HCT116 (cell line): ENCODE results near the gene CNTNAP5. TPM values are rescaled to one million over a fixed set of nuclear protein-coding genes. Genes with fewer than 3 reads are reported as not detected.

Experiments used
- ATAC-seq: fragments of 200-7000 bp; cut with Tn5 transposase; 2 replicates; pipeline ENCODE4 v1.9.1; 2020; ENCODE audit warnings: mild to moderate bottlenecking, moderate library complexity
- BruUV-seq: library from RNA; stranded (reverse); fragments of 400-500 nt; replicated peaks from 2 replicates; lab custom pipeline; 2021; lab: Mats Ljungman, UMichigan
- CTCF ChIA-PET: fragments of 300-600 bp; sonication (Branson Sonifier 250); formaldehyde crosslinking; loops from one replicate; lab custom pipeline; 2021; ENCODE audit warnings: antibody characterized with exemption; lab: Charles Lee
- POLR2A ChIA-PET: fragments of 300-600, 350-600 bp; sonication (Branson Sonifier 250); formaldehyde crosslinking; loops from one replicate; lab custom pipeline; 2021; ENCODE audit warnings: antibody characterized with exemption; lab: Charles Lee
- RAD21 ChIA-PET, 2 experiments: fragments of 300-600 bp; sonication (Branson Sonifier 250); formaldehyde crosslinking; loops; one replicate each; lab custom pipeline; 2023; ENCODE audit warnings: low total read pairs in 2 of 2; ENCODE audit not compliant: uncharacterized antibody in 2 of 2, unreplicated experiment in 2 of 2, low non-redundant PET in 1 of 2; lab: Charles Lee
- DNase-seq: peaks from one replicate; pipeline ENCODE4 v3.0.0-alpha.2; 2010; ENCODE audit warnings: low read depth, low spot score
- H2AFZ ChIP-seq: fragments of 200-600 bp; shearing (Covaris generic), sonication (generic); 2 replicates; pipeline ENCODE4 v1.6.1; 2017; ENCODE audit warnings: low read depth, mixed run types, mixed read lengths, antibody characterized with exemption, low read length; ENCODE audit not compliant: poor library complexity, severe bottlenecking
- H3K27ac ChIP-seq: 2 replicates; pipeline ENCODE4 v1.5.1; 2012; ENCODE audit warnings: low read depth, low read length
- H3K27me3 ChIP-seq: fragments of 200-600 bp; sonication (generic); 2 replicates; pipeline ENCODE4 v1.6.1; 2016; ENCODE audit warnings: mixed run types, low read length, mixed read lengths; ENCODE audit not compliant: insufficient read depth
- H3K36me3 ChIP-seq, 2 experiments: fragments of 200-500 bp in 1 of 2; fragments of 200-600 bp in 1 of 2; sonication (Bioruptor generic) in 1 of 2; sonication (generic) in 1 of 2; 2 replicates each; pipeline versions ENCODE4 v1.5.1 to v1.6.1; 2014 to 2016; ENCODE audit warnings: low read length in 2 of 2, inconsistent platforms in 1 of 2, mixed read lengths in 1 of 2, mixed run types in 1 of 2; ENCODE audit not compliant: insufficient read depth in 2 of 2, control insufficient read depth in 1 of 2
- H3K4me1 ChIP-seq, 2 experiments: fragments of 200-600 bp in 1 of 2; sonication (generic) in 1 of 2; 2 replicates each; pipeline versions ENCODE4 v1.5.1 to v1.6.1; 2012 to 2017; ENCODE audit warnings: low read length in 2 of 2, inconsistent platforms in 1 of 2, mild to moderate bottlenecking in 1 of 2, mixed read lengths in 1 of 2, mixed run types in 1 of 2, moderate library complexity in 1 of 2; ENCODE audit not compliant: insufficient read depth in 2 of 2, control insufficient read depth in 1 of 2
- H3K4me2 ChIP-seq: fragments of 200-600 bp; sonication (generic); 2 replicates; pipeline ENCODE4 v1.6.1; 2017; ENCODE audit warnings: mixed run types, low read length, mixed read lengths
- H3K4me3 ChIP-seq, 2 experiments: fragments of 200-600 bp in 1 of 2; sonication (generic) in 1 of 2; replicated peaks in 1 of 2; 2 replicates each; pipeline ENCODE4 v1.5.1; 2011 to 2016; ENCODE audit warnings: low read length in 2 of 2, control low read depth in 1 of 2, low read depth in 1 of 2, mild to moderate bottlenecking in 1 of 2, mixed read lengths in 1 of 2, mixed run types in 1 of 2
- H3K79me2 ChIP-seq: fragments of 200-600 bp; sonication (generic); 2 replicates; pipeline ENCODE4 v1.6.1; 2017; ENCODE audit warnings: mild to moderate bottlenecking, mixed run types, low read length, moderate library complexity, mixed read lengths; ENCODE audit not compliant: insufficient read depth
- H3K9ac ChIP-seq: fragments of 200-600 bp; sonication (generic); 2 replicates; pipeline ENCODE4 v1.6.1; 2016; ENCODE audit warnings: low read length, mixed read lengths
- H3K9me2 ChIP-seq: fragments of 200-600 bp; sonication (generic), shearing (Covaris generic); 2 replicates; pipeline ENCODE4 v1.6.1; 2017; ENCODE audit warnings: mixed run types, mild to moderate bottlenecking, moderate library complexity; ENCODE audit not compliant: insufficient read depth
- H3K9me3 ChIP-seq, 2 experiments: fragments of 200-500 bp in 1 of 2; fragments of 200-600 bp in 1 of 2; sonication (Bioruptor generic) in 1 of 2; sonication (generic) in 1 of 2; 2 replicates each; pipeline ENCODE4 v1.6.1; 2014 to 2017; ENCODE audit warnings: low read length in 2 of 2, mixed read lengths in 2 of 2, inconsistent platforms in 1 of 2, low read depth in 1 of 2, mild to moderate bottlenecking in 1 of 2, mixed run types in 1 of 2, moderate library complexity in 1 of 2; ENCODE audit not compliant: control insufficient read depth in 1 of 2, insufficient read depth in 1 of 2
- H4K20me1 ChIP-seq: fragments of 200-600 bp; sonication (generic), shearing (Covaris generic); 2 replicates; pipeline ENCODE4 v1.6.1; 2017; ENCODE audit warnings: mixed run types, mild to moderate bottlenecking, moderate library complexity; ENCODE audit not compliant: insufficient read depth
- CEBPB ChIP-seq: IDR thresholded peaks from 2 replicates; pipeline ENCODE4 v1.6.1; 2012; ENCODE audit warnings: low read depth
- EGR1 ChIP-seq: IDR thresholded peaks from 2 replicates; pipeline ENCODE4 v1.6.1; 2012; ENCODE audit warnings: low read depth
- ELF1 ChIP-seq: IDR thresholded peaks from 2 replicates; pipeline ENCODE4 v1.6.1; 2012; ENCODE audit warnings: low read depth, borderline replicate concordance
- EZH2 ChIP-seq: fragments of 200-600 bp; sonication (generic); IDR thresholded peaks from 2 replicates; pipeline ENCODE4 v1.6.1; 2017; ENCODE audit warnings: antibody characterized with exemption, mixed run types
- FOSL1 ChIP-seq: IDR thresholded peaks from 2 replicates; pipeline ENCODE4 v1.6.1; 2012; ENCODE audit warnings: low read depth
- JUND ChIP-seq: IDR thresholded peaks from 2 replicates; pipeline ENCODE4 v1.6.1; 2012
- POLR2AphosphoS5 ChIP-seq: IDR thresholded peaks from 2 replicates; pipeline ENCODE4 v1.6.1; 2011; ENCODE audit warnings: mild to moderate bottlenecking, low read depth, low read length, moderate library complexity
- YY1 ChIP-seq: IDR thresholded peaks from 2 replicates; pipeline ENCODE4 v1.6.1; 2011; ENCODE audit warnings: low read length, low read depth, moderate library complexity, mild to moderate bottlenecking; ENCODE audit not compliant: insufficient replicate concordance; ENCODE audit errors: extremely low read depth
- intact Hi-C: fragments of 100-400 bp; cut with micrococcal nuclease; formaldehyde crosslinking; loops from 2 replicates; pipeline ENCODE4 v1.10.0; 2022
- total RNA-seq: library from RNA; stranded (reverse); gene quantifications from one replicate; pipeline ENCODE4 v1.2.1, GENCODE V29; 2021; ENCODE audit not compliant: unreplicated experiment
- TF ChIP-seq, protein P1 (sequence below): IDR thresholded peaks from 2 replicates; pipeline ENCODE4 v1.6.1; 2011; ENCODE audit warnings: mild to moderate bottlenecking, low read length, moderate library complexity; ENCODE audit not compliant: insufficient replicate concordance; ENCODE audit errors: extremely low read depth

Gene CNTNAP5
- total RNA-seq, 1 experiment from 2014 or later: not detected

DNA sequence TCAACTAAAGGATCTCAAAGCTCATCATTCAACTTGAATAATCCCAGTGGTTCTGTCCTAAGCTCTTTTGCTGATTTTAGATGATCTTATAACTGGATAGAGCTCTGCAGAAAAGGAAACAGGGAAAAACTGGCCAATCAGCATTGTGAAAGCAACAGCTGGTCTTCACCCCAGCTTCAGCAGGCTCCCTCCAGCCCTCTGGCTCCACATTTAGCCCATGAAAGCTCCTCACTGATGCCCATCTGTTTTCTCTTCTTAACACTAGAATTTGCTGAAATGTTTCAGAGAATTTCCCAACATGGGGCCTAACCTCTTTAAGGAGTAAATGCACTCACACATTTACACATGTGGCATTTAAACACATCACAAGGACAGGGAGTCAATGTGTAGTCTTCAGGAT lies 223.3 kb downstream of the CNTNAP5 start:
- peaks cover 5 to 34% of the 10 kb centered on the region in 2 experiments; a peak in 2 of 4 replicates for H3K9me3 ChIP-seq
- no peaks in the 10 kb centered on the region for H4K20me1 ChIP-seq
- ChIA-PET RAD21 (no interaction called here), POLR2A (no interaction called here), CTCF (no interaction called here)
- H3K27me3 ChIP-seq: no peaks in the 10 kb centered on the region
- no peaks in the 10 kb centered on the region for H3K9me2 ChIP-seq
- no peak overlapping the region for H2AFZ ChIP-seq
- DNase-seq: no peak
- ATAC-seq: no peak
- TF ChIP-seq EZH2: no peak
- TF ChIP-seq EGR1: no peak
- TF ChIP-seq POLR2AphosphoS5: no peak
- TF ChIP-seq CEBPB: no peak
- no TSS peak for BruUV-seq
- no peak overlapping the region for H3K27ac ChIP-seq
- intact Hi-C loops: no loop called here
- H3K4me3 ChIP-seq: no peak overlapping the region
- no peak overlapping the region for H3K9ac ChIP-seq
- H3K4me2 ChIP-seq: no peak overlapping the region
- H3K4me1 ChIP-seq: no peaks in the 10 kb centered on the region
- no peaks in the 10 kb centered on the region for H3K79me2 ChIP-seq
- no peaks in the 10 kb centered on the region for H3K36me3 ChIP-seq

DNA sequence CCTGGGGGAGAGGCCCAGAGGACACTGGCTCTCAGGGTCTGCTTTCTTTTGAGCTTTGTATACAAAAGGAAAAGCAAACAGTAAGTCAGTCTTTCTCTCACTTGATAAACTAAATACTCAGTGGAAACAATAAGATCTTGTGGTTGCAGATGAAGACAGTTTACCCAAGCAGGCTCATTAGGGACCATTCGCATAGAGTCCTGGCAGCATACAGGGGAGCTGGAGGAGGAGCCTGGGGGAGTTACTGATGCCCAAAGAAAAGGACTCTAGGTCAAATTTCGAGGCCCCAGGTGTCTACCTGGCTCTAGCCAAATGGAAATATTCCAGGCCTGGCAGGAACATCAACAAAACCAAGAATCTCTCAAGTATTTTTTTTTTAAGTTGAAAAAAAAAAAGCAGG lies 225.3 kb downstream of the CNTNAP5 start:
- no peak overlapping the region for H3K4me2 ChIP-seq
- intact Hi-C loops: no loop called here
- DNase-seq: no peak
- H3K9ac ChIP-seq: no peak overlapping the region
- ChIA-PET POLR2A (no interaction called here), CTCF (no interaction called here), RAD21 (no interaction called here)
- H3K27me3 ChIP-seq: no peaks in the 10 kb centered on the region
- H3K36me3 ChIP-seq: no peaks in the 10 kb centered on the region
- no TSS peak for BruUV-seq
- TF ChIP-seq FOSL1: no peak
- no peak for TF ChIP-seq ELF1
- no peak for TF ChIP-seq YY1
- TF ChIP-seq JUND: no peak
- TF ChIP-seq, protein P1, sequence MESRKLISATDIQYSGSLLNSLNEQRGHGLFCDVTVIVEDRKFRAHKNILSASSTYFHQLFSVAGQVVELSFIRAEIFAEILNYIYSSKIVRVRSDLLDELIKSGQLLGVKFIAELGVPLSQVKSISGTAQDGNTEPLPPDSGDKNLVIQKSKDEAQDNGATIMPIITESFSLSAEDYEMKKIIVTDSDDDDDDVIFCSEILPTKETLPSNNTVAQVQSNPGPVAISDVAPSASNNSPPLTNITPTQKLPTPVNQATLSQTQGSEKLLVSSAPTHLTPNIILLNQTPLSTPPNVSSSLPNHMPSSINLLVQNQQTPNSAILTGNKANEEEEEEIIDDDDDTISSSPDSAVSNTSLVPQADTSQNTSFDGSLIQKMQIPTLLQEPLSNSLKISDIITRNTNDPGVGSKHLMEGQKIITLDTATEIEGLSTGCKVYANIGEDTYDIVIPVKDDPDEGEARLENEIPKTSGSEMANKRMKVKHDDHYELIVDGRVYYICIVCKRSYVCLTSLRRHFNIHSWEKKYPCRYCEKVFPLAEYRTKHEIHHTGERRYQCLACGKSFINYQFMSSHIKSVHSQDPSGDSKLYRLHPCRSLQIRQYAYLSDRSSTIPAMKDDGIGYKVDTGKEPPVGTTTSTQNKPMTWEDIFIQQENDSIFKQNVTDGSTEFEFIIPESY: no peak
- H4K20me1 ChIP-seq: no peaks in the 10 kb centered on the region
- H2AFZ ChIP-seq: no peak overlapping the region
- H3K4me1 ChIP-seq: no peaks in the 10 kb centered on the region
- no peaks in the 10 kb centered on the region for H3K9me2 ChIP-seq
- no peak overlapping the region for H3K4me3 ChIP-seq
- no peak for ATAC-seq
- H3K27ac ChIP-seq: no peak overlapping the region
- H3K9me3 ChIP-seq: peaks cover 0 to 37% of the 10 kb centered on the region in 2 experiments; a peak in 2 of 4 replicates
- no peaks in the 10 kb centered on the region for H3K79me2 ChIP-seq
